ENCODE data around the gene GLG1. TPM values are rescaled to one million over a fixed set of nuclear protein-coding genes. Genes with fewer than 3 reads are reported as not detected.
A peak's percentile ranks its signal among the peaks of the same experiment; 100 is the strongest.

Gene GLG1
- total RNA-seq, 1 experiment from 2014 or later = 210 TPM

DNA sequence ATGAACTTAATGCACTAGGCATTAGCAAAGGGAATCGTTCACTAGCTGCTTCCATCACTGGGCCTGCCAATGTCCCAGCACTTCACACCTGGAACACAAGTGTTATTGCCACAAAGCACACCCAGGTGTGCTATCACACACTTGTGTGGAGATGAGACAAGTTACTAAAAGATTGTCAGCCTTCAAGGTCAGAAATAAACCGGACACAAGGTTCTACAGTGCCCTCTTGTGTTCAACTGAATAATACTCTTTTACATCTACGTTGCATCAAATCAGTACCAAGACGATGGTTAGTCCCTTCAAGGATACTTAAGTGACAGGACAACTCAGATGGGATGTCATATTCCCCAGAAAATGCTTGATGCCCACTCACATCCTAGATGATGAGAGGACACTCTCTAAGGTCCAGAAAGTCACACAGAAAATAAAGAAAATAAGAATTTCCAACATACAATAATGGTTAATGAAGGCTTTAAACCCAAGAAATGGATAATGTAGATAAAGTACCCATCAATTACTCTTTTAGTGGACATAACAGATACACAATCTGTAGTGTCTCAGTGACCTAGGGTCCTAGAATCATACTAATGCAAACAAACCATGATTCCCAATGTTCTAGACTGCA lies 16.4 kb upstream of the GLG1 start:
- H3K27ac Mint-ChIP-seq (ENCODE audit: unreplicated experiment) = peak overlapping the region; percentile 35
- H3K9me3 ChIP-seq = no peaks in the 10 kb centered on the region
- no peaks in the 10 kb centered on the region for H3K27me3 ChIP-seq (replicated peaks; ENCODE audit: control insufficient read depth, insufficient read depth, low read length)
- TF ChIP-seq CTCF (IDR thresholded peaks at IDR 0.05; ENCODE audit: insufficient read depth in 1 of 2, low read depth in 1 of 2, low read length in 1 of 2, severe bottlenecking in 1 of 2, unreplicated experiment in 1 of 2) = peak; percentile 71 to 73
- H3K4me1 ChIP-seq = no peaks in the 10 kb centered on the region
- no peak overlapping the region for H3K4me3 ChIP-seq (ENCODE audit: low read depth, low read length)
- H3K27me3 Mint-ChIP-seq (ENCODE audit: insufficient read depth, unreplicated experiment) = no peaks in the 10 kb centered on the region
- peaks cover 1% of the 10 kb centered on the region for H3K4me1 Mint-ChIP-seq (ENCODE audit: low read depth, unreplicated experiment)
- peak; percentile 21 to 48 for DNase-seq
- H3K36me3 ChIP-seq (ENCODE audit: control insufficient read depth, insufficient read depth, low read length) = peaks cover 9% of the 10 kb centered on the region
- intact Hi-C loops (cut with micrococcal nuclease; ENCODE audit: unreplicated experiment) = loop anchor here (1.0 to 5.0 kb wide), 2 partner anchors 156 to 313 kb away; no protein-coding TSS in a partner anchor
- H3K4me3 Mint-ChIP-seq (ENCODE audit: unreplicated experiment) = no peak overlapping the region
- POLR2A ChIA-PET = no interaction called here
- H3K36me3 Mint-ChIP-seq (ENCODE audit: insufficient read depth, unreplicated experiment) = peaks cover 94% of the 10 kb centered on the region
- no TSS peak for BruUV-seq (replicated peaks)
- H3K9me3 Mint-ChIP-seq (ENCODE audit: unreplicated experiment) = no peaks in the 10 kb centered on the region
- CTCF ChIA-PET = no interaction called here

GRCh38 chr16:74622005-74622404 lies 15.1 kb upstream of the GLG1 start:
- no TSS peak for BruUV-seq (replicated peaks)
- Mint-ChIP-seq H3K9me3 (ENCODE audit: unreplicated experiment) (no peaks in the 10 kb centered on the region), H3K27me3 (ENCODE audit: insufficient read depth, unreplicated experiment) (no peaks in the 10 kb centered on the region), H3K36me3 (ENCODE audit: insufficient read depth, unreplicated experiment) (peaks cover 92% of the 10 kb centered on the region), H3K27ac (ENCODE audit: unreplicated experiment) (no peak overlapping the region), H3K4me1 (ENCODE audit: low read depth, unreplicated experiment) (peaks cover 4% of the 10 kb centered on the region), H3K4me3 (ENCODE audit: unreplicated experiment) (no peak overlapping the region)
- H3K9me3 ChIP-seq = no peaks in the 10 kb centered on the region
- intact Hi-C loops (cut with micrococcal nuclease; ENCODE audit: unreplicated experiment) = loop anchor here (5.0 kb wide), 1 partner anchor 155 kb away; no protein-coding TSS in a partner anchor
- H3K36me3 ChIP-seq (ENCODE audit: control insufficient read depth, insufficient read depth, low read length) = peaks cover 7% of the 10 kb centered on the region
- POLR2A ChIA-PET = no interaction called here
- CTCF ChIA-PET = no interaction called here
- H3K4me1 ChIP-seq = no peaks in the 10 kb centered on the region
- DNase-seq = peak in 1 of 2 experiments; percentile 4
- TF ChIP-seq CTCF (IDR thresholded peaks at IDR 0.05; ENCODE audit: insufficient read depth in 1 of 2, low read depth in 1 of 2, low read length in 1 of 2, severe bottlenecking in 1 of 2, unreplicated experiment in 1 of 2) = no peak
- H3K4me3 ChIP-seq (ENCODE audit: low read depth, low read length) = no peak overlapping the region
- no peaks in the 10 kb centered on the region for H3K27me3 ChIP-seq (replicated peaks; ENCODE audit: control insufficient read depth, insufficient read depth, low read length)

DNA sequence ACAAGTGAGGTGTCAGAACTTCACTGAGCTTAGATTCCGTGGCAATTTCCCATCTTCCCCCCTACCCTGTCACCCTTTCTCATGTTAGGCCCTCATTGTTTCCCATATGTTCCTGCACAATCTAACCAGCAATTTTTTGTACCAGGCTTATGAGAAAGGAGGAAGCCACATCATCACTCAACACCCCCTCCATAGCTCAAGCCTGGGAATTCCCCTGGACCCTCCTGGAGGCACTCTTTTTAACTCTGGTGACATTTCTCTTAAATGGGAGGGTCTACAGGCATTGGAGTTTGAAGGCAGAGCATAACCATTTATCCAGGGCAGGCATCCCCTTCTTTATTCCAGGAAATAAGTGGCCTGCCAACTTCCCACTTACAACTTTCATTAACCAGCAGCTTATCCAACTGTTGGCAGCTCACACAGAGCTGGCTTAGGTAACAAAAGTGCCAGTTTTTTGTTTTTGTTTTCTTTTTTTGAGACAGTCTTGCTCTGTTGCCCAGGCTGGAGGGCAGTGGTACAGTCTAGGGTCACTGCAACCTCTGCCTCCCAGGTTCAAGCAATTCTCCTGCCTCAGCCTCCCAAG lies 10.4 kb upstream of the GLG1 start:
- Mint-ChIP-seq H3K27me3 (ENCODE audit: insufficient read depth, unreplicated experiment) (no peaks in the 10 kb centered on the region), H3K9me3 (ENCODE audit: unreplicated experiment) (no peaks in the 10 kb centered on the region), H3K36me3 (ENCODE audit: insufficient read depth, unreplicated experiment) (peaks cover 60% of the 10 kb centered on the region), H3K4me1 (ENCODE audit: low read depth, unreplicated experiment) (peaks cover 5% of the 10 kb centered on the region), H3K27ac (ENCODE audit: unreplicated experiment) (no peak overlapping the region), H3K4me3 (ENCODE audit: unreplicated experiment) (no peak overlapping the region)
- ChIA-PET CTCF (no interaction called here), POLR2A (interaction anchor here (1.4 kb wide), 1 partner anchor 10 kb away, joined by 3 read pairs; the partner anchor contains the start of gene GLG1)
- Histone ChIP-seq H3K4me1 (no peaks in the 10 kb centered on the region), H3K9me3 (no peaks in the 10 kb centered on the region), H3K36me3 (ENCODE audit: control insufficient read depth, insufficient read depth, low read length) (no peaks in the 10 kb centered on the region; the same call in 1 of the 2 replicates), H3K4me3 (ENCODE audit: low read depth, low read length) (no peak overlapping the region), H3K27me3 (replicated peaks; ENCODE audit: control insufficient read depth, insufficient read depth, low read length) (no peaks in the 10 kb centered on the region)
- no TSS peak for BruUV-seq (replicated peaks)
- intact Hi-C loops (cut with micrococcal nuclease; ENCODE audit: unreplicated experiment) = no loop called here
- DNase-seq = no peak
- no peak for TF ChIP-seq CTCF (IDR thresholded peaks at IDR 0.05; ENCODE audit: insufficient read depth in 1 of 2, low read depth in 1 of 2, low read length in 1 of 2, severe bottlenecking in 1 of 2, unreplicated experiment in 1 of 2)

All from Caco-2 (cell line).